ENCODE measurements around the gene F11R. TPM values are rescaled to one million over a fixed set of nuclear protein-coding genes. Genes with fewer than 3 reads are reported as not detected.

Gene F11R
- total and polyA plus RNA-seq, 2 of the 13 experiments (the other 11 are each of a cell fraction or from before 2014, with no cell fraction given): 95.8 to 105 TPM

DNA sequence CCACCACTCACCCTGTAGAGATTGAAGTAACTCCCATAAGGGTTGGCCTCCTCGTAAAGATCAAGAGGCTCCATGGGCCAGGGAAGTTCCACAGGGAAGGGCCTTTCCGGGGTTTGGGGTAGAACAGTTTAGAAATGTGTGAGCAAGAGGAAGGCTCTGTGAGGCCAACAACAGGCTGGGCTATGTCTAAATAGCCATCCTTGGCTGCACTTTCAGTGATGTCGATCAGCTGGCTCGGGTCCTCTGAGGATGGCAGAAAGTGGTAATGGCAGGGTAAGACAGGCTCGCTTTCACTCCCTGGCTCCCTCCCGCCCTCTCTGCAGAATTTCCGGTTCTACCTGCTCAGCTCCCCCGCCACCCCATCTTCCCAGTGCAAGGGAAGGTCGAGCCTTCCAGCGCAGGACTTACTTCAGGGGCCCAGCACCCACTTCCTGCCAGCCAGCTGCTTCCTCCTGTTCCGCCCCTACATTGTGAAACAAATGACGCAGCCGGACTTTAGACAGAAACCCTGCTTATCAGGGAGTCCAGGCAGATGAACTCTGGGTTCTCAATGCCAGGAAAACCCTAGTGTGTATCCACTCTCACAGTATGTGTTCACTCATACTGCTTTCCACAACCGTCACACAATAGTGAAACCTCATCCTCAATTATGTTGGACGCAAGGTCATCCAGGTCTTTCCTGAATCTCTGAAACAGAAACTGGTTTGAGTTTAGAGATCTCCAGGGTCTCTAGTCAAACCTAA lies 7.3 kb downstream of the F11R start (continued):
- TF ChIP-seq ZNF10 (CRISPR knock-in tag; IDR thresholded peaks at IDR 0.05; ENCODE audit: borderline replicate concordance, low read depth) (no peak), TAF1 (CRISPR knock-in tag; IDR thresholded peaks at IDR 0.05) (peak; percentile 57), KMT2A (CRISPR knock-in tag; IDR thresholded peaks at IDR 0.05) (peak; percentile 92), HNRNPUL1 (IDR thresholded peaks at IDR 0.05; ENCODE audit: low read depth, low read length) (no peak), SMARCC2 (IDR thresholded peaks at IDR 0.05) (no peak), GATAD2A (CRISPR knock-in tag; IDR thresholded peaks at IDR 0.05) (peak; percentile 96), RARG (CRISPR knock-in tag; IDR thresholded peaks at IDR 0.05; ENCODE audit: low read depth) (peak; percentile 79; the same call in 1 of the 2 replicates), SNRNP70 (IDR thresholded peaks at IDR 0.05; ENCODE audit: low read depth, low read length) (no peak), SOX5 (CRISPR knock-in tag; IDR thresholded peaks at IDR 0.05; ENCODE audit: borderline replicate concordance) (peak; percentile 95), NR1H2 (CRISPR knock-in tag; IDR thresholded peaks at IDR 0.05; ENCODE audit: borderline replicate concordance, low read depth) (no peak), FLYWCH1 (CRISPR knock-in tag; IDR thresholded peaks at IDR 0.05) (no peak), EZH2 (conservative IDR thresholded peaks at IDR 0.05; ENCODE audit: low read depth, low read length) (no peak), HMG20B (CRISPR knock-in tag; conservative IDR thresholded peaks at IDR 0.05) (peak; percentile 63; the same call in 1 of the 2 replicates), SSRP1 (CRISPR knock-in tag; IDR thresholded peaks at IDR 0.05) (peak; percentile 94), REL (CRISPR knock-in tag; conservative IDR thresholded peaks at IDR 0.05) (no peak), ZNF232 (CRISPR knock-in tag; IDR thresholded peaks at IDR 0.05; ENCODE audit: borderline replicate concordance) (no peak), HES4 (CRISPR knock-in tag; IDR thresholded peaks at IDR 0.05; ENCODE audit: borderline replicate concordance) (0 out of 2 replicates have a peak, but pooled peaks have one; percentile 73), NFKB2 (CRISPR knock-in tag; IDR thresholded peaks at IDR 0.05; ENCODE audit: borderline replicate concordance) (0 out of 2 replicates have a peak, but pooled peaks have one; percentile 51), ZNF746 (CRISPR knock-in tag; IDR thresholded peaks at IDR 0.05) (peak; percentile 90), KDM3A (CRISPR knock-in tag; IDR thresholded peaks at IDR 0.05; ENCODE audit: low read depth) (peak; percentile 70; the same call in 1 of the 2 replicates), XRCC5 (optimal IDR thresholded peaks at IDR 0.05; ENCODE audit: low read length) (peak; percentile 75), NCOA1 (CRISPR knock-in tag; IDR thresholded peaks at IDR 0.05) (peak; percentile 52; the same call in 1 of the 2 replicates), ZNF773 (CRISPR knock-in tag; IDR thresholded peaks at IDR 0.05; ENCODE audit: borderline replicate concordance) (no peak)
- TF ChIP-seq, protein P1, sequence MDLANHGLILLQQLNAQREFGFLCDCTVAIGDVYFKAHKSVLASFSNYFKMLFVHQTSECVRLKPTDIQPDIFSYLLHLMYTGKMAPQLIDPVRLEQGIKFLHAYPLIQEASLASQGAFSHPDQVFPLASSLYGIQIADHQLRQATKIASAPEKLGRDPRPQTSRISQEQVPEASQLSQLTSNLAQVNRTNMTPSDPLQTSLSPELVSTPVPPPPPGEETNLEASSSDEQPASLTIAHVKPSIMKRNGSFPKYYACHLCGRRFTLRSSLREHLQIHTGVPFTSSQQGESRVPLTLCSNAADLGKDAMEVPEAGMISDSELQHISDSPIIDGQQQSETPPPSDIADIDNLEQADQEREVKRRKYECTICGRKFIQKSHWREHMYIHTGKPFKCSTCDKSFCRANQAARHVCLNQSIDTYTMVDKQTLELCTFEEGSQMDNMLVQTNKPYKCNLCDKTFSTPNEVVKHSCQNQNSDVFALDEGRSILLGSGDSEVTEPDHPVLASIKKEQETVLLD (CRISPR knock-in tag; IDR thresholded peaks at IDR 0.05; ENCODE audit: low read depth): 0 out of 2 replicates have a peak, but pooled peaks have one; percentile 51
- TF ChIP-seq, protein P2, sequence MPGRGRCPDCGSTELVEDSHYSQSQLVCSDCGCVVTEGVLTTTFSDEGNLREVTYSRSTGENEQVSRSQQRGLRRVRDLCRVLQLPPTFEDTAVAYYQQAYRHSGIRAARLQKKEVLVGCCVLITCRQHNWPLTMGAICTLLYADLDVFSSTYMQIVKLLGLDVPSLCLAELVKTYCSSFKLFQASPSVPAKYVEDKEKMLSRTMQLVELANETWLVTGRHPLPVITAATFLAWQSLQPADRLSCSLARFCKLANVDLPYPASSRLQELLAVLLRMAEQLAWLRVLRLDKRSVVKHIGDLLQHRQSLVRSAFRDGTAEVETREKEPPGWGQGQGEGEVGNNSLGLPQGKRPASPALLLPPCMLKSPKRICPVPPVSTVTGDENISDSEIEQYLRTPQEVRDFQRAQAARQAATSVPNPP (CRISPR knock-in tag; IDR thresholded peaks at IDR 0.05): peak; percentile 47; the same call in 1 of the 2 replicates
- TF ChIP-seq, protein P3, sequence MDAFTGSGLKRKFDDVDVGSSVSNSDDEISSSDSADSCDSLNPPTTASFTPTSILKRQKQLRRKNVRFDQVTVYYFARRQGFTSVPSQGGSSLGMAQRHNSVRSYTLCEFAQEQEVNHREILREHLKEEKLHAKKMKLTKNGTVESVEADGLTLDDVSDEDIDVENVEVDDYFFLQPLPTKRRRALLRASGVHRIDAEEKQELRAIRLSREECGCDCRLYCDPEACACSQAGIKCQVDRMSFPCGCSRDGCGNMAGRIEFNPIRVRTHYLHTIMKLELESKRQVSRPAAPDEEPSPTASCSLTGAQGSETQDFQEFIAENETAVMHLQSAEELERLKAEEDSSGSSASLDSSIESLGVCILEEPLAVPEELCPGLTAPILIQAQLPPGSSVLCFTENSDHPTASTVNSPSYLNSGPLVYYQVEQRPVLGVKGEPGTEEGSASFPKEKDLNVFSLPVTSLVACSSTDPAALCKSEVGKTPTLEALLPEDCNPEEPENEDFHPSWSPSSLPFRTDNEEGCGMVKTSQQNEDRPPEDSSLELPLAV (CRISPR knock-in tag; conservative IDR thresholded peaks at IDR 0.05; ENCODE audit: low read depth): no peak

All from HepG2 (cell line).